SIG-M5 treated with dmso at 0.1 percent for 504 hours (cell line): Measurements from ENCODE around the gene CPEB2.
A peak's percentile ranks its signal among the peaks of the same experiment; 100 is the strongest.
"Not testable (repeated sequence)": the region's sequence is repeated elsewhere in the genome, so short reads cannot be mapped to it uniquely, and the experiment has no call there.

Source experiments
- DNase-seq: peaks from one replicate; lab custom pipeline; 2025; ENCODE audit not compliant: unreplicated experiment; lab: John Stamatoyannopoulos, UW

The CPEB2 gene

GRCh38 chr4:15043922-15044321, 41.6 kb downstream of the CPEB2 start:
- no peak for DNase-seq

DNA sequence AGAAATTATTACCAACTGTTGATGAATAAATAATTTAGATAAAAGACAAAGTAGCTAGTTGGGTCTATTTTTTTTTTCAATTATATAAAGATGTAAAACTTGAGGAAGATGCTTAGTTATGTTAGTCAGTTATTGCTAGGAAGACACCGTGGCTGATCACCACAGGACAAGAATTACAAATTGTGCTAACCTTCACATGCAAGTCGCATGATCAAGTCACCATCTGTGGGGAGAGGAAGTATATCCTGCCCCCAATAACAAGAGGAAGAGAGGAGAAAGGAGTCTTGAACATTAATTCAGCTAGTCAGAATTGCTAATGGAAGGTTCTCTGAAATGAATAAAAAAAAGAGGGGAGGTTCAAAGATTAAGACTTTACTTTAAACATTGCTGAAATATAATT, 52.3 kb downstream of the CPEB2 start:
- DNase-seq: no peak

DNA sequence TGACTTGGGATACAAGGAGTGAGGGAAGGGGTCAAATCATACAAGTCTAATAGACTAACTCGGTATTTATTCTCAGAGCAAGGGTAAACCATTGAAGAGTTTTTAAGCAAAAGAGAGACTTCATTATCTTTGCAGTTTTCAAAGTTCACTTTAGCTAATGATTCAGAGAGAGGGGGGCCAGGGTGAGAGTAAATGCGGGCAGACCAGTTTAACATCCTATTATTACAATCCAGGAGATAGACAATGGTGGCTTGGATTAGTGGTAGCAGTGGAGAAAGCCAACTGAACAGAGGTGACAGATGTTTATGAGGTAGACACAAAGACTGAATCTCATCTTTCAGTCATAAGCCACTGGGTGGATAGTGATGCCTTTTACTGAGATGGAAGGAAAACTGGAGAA, 57.9 kb downstream of the CPEB2 start:
- no peak for DNase-seq

DNA sequence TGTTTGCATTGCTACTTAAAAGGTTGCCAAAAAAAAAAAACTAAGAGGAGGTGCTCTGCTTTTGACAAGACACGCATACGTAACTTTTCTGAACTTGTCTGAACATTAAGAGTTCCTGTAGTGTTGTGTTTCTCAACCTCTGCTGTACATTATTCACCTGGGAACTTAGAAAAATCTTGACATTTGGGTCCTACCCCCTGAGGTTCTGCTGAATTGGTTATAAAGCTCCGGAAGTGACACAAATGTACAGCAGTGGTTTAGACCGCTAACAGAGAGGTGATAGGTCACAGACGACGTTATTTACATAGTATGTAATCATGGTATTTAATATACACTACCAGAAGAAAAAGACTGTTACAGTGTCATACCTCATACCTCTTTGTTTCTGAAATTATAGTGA, 61.1 kb downstream of the CPEB2 start:
- no peak for DNase-seq

- no peak for DNase-seq
These were observed 63.2 kb downstream of the CPEB2 start for GRCh38 chr4:15065516-15065915.

DNA sequence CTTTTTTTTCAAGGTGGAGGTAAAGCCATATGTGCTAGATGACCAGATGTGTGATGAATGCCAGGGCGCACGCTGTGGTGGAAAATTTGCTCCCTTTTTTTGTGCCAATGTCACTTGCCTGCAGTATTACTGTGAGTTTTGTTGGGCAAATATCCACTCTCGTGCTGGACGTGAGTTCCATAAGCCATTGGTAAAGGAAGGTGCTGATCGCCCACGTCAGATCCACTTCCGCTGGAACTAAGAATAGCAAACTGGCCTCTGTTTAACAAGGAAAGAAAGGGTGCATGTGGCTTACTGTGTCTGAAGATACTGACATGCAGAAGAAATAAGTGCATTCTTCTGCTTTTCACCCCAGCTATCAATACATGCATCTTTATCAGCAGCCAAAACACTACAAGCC, 63.9 kb downstream of the CPEB2 start:
- DNase-seq: no peak

DNA sequence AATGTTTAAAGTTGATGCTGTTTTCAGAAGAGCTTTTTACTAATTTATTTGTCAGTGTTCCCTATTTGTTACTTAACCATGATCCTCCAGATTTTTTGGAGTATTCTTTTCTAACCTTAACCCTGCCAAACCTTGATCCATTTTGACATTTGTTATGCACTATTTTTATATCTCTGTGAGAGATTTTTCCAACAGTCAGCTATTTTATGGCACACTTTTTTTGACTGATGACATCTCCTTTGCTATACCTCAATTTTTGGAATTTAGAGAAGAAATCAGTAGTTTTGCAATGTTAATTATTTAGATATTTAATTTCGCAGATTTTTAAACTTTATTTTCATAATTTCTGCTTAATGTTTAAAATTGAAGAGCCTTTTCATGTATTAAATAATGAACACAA, 66.0 kb downstream of the CPEB2 start:
- no peak for DNase-seq

- no peak for DNase-seq
These were observed 73.6 kb downstream of the CPEB2 start for GRCh38 chr4:15075875-15076274.

GRCh38 chr4:15077969-15078368, 75.7 kb downstream of the CPEB2 start:
- peak; percentile 52 for DNase-seq

DNA sequence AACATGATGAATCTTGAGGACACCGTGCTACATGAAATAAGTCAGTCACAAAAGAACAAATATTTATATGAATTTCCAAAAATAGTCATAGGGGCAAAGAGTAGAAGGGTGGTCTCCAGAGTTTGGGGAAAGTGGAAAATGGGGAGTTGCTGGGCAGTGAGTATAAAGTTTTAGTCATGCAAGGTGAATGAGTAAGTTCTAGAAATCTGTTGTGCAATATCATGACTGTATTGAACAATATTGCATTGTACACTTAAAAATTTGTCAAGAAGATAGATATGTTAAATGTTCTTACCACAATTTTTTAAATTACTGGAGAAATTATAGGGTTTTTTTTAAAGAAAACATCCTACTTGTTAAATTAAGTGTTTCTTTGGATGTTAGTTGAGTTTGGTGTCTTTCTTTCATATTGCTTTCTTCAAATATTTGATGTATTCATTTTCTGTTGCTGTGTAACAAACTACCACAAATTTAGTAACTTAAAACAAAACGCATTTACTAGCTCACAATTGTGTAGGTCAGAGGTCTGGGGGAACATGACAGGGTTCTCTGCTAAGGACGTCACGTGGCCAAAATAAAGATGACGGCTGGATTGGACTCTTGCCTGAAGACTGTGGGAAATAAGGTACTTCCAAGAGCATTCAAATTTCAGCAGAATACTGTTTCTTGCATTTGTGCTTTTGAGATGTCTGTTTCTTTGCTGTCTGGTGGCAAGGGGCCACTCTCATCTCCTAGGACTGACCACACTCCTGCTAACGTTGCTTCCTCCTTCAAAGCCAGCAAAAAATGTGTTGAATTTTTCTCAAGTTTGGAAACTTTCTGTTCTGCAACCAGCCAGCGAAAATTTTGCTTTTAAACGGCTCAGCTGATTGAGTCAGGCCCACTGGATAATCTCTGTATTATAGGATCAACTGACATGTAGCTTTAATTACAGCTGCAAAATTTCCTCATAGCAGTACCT, 76.7 kb downstream of the CPEB2 start:
- DNase-seq: peak; percentile 1

DNA sequence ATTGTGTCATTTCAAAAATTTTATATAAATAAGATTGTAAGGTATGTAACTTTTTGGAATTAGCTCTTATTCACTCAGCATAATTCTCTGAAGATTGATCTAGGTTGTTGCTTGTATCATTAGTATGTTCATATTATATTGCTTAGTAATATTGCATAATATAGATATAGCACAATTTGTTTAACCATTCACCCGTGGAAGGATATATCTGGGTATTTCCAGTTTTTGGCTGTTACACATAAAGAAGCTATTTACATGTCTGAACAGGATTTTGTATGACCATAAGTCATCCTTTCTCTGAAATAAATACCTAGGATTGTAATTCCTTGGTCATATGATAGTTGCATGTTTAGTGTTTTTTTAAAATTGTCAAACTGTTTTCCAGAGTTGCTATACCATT, 82.5 kb downstream of the CPEB2 start:
- DNase-seq: no peak

- not testable (repeated sequence) for DNase-seq
These were observed 83.5 kb downstream of the CPEB2 start for GRCh38 chr4:15085762-15086161.

DNA sequence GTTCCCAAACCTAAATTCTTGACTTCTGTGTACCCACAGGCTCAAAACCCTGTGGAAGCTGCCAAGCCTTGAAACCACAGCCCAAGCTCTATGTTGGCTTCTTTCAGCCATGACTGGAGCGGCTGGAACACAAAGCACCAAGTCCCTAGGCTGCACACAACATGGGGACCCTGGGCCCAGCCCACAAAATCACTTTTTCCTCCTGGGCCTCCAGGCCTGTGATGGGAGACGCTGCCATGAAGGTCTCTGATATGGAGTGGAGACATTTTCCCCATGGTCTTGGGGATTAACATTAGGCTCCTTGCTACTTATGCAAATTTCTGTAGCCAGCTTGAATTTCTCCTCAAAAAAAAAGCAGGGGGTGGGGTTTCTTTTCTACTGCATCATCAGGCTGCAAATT, 84.0 kb downstream of the CPEB2 start:
- not testable (repeated sequence) for DNase-seq

GRCh38 chr4:15088394-15089035, 86.2 kb downstream of the CPEB2 start:
- DNase-seq: no peak

DNA sequence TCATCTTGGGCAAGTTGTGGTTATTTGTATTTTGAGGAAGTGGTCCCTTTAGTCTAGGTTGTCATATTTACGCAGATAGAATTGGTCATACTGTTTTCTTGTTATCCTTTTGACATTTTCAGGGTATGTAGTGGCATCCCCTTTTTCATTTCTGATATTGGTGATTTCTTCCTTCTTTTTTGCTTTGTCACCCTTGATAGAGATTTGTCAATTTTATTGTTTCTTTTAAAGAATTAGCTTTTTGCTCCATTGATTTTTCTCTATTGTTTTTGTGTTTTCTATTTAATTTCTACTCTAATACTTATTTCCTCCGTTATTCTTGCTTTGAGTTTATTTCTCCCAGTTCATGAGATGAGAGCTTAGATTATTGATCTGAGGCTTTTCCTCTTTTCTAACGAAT, 87.7 kb downstream of the CPEB2 start:
- no peak for DNase-seq

GRCh38 chr4:15100380-15100779, 98.1 kb downstream of the CPEB2 start:
- DNase-seq: no peak

DNA sequence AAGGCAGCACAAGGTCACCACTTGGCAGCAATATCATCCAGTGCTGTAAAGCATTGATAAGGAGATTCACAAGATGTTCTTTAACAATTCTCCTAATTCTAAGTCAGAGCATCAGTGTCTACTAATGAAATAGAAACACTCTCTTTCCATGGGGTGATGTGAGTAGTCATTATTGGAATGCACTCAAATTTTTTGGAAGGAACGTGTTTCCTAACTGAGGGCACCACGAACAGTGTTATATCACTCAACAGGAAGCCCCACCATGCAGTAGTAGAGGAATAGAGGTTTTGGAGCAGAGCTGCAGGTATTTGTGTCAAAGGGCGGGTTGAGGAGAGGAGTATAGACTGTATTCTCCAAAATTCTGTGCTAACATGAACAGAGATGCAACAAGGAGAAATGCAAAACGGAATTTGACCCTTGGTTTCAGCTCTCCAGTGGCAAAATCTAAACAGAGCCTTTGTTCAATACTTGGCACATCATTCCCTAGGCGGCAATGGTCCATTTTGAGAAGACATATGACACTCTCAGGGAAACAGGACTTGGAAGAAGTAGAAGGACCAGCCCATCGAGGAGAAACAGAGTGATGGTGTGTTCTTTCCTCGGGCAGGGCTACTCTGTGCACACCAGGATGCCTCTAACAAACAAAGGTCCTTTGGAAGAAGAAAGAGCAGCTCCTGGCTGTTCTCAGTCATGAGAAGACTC, 98.9 kb downstream of the CPEB2 start:
- no peak for DNase-seq

- DNase-seq: no peak
These were observed 102.5 kb downstream of the CPEB2 start for GRCh38 chr4:15104825-15105224.

GRCh38 chr4:15106399-15106798, 104.1 kb downstream of the CPEB2 start:
- DNase-seq: no peak

GRCh38 chr4:15109600-15109999, 107.3 kb downstream of the CPEB2 start:
- DNase-seq: no peak

- no peak for DNase-seq
These were observed 107.9 kb downstream of the CPEB2 start for GRCh38 chr4:15110120-15110571.
